ENCODE measurements around the gene SMARCC2. TPM values are rescaled to one million over a fixed set of nuclear protein-coding genes. Genes with fewer than 3 reads are reported as not detected.
A peak's percentile ranks its signal among the peaks of the same experiment; 100 is the strongest.

Gene SMARCC2
- total and polyA plus RNA-seq, 2 of the 13 experiments (the other 11 are each of a cell fraction or from before 2014, with no cell fraction given): 21.3 to 24.1 TPM

- TF ChIP-seq PRDM15 (CRISPR knock-in tag; IDR thresholded peaks at IDR 0.05) (no peak), MAFG (CRISPR knock-in tag; IDR thresholded peaks at IDR 0.05) (no peak), ZNF703 (CRISPR knock-in tag; IDR thresholded peaks at IDR 0.05; ENCODE audit: borderline replicate concordance) (no peak), SRSF1 (optimal IDR thresholded peaks at IDR 0.05; ENCODE audit: low read depth, low read length) (no peak), ZNF326 (CRISPR knock-in tag; IDR thresholded peaks at IDR 0.05; ENCODE audit: borderline replicate concordance) (no peak), AKNA (CRISPR knock-in tag; IDR thresholded peaks at IDR 0.05; ENCODE audit: borderline replicate concordance) (no peak), CENPBD1 (CRISPR knock-in tag; IDR thresholded peaks at IDR 0.05; ENCODE audit: borderline replicate concordance, low read depth) (no peak), SIX4 (CRISPR knock-in tag; IDR thresholded peaks at IDR 0.05) (no peak), ZNF512 (CRISPR knock-in tag; IDR thresholded peaks at IDR 0.05) (no peak), ZNF224 (CRISPR knock-in tag; IDR thresholded peaks at IDR 0.05) (peak; percentile 75; the same call in 1 of the 2 replicates), ZNF136 (CRISPR knock-in tag; IDR thresholded peaks at IDR 0.05; ENCODE audit: low read depth) (peak; percentile 82; the same call in 1 of the 2 replicates), ISX (CRISPR knock-in tag; conservative IDR thresholded peaks at IDR 0.05) (no peak), ATF6 (CRISPR knock-in tag; conservative IDR thresholded peaks at IDR 0.05) (no peak), ASH2L (IDR thresholded peaks at IDR 0.05; ENCODE audit: insufficient read length, low read depth, low read length) (peak; percentile 60), ZNF883 (CRISPR knock-in tag; IDR thresholded peaks at IDR 0.05; ENCODE audit: not compliant biosample characterization) (peak; percentile 67)
Measured at GRCh38 chr12:56221757-56222530, 32.7 kb upstream of the SMARCC2 start, which contains the start of gene RNF41 (continued).
